Esophagus squamous epithelium (tissue), 4 donors: Measurements from ENCODE around the gene F11R.

ENCODE experiments used
- CTCF ChIP-seq, 6 experiments: fragments of 450-650 bp in 4 of 6; fragments of 200-600 bp in 2 of 6; sonication (generic) in 2 of 6; IDR thresholded peaks; one replicate each; pipeline ENCODE4 v1.5.1; 2016 to 2019; ENCODE audit warnings: antibody characterized with exemption in 6 of 6, mild to moderate bottlenecking in 4 of 6, moderate library complexity in 4 of 6
- POLR2A ChIP-seq, 4 donors: fragments of 450-650 bp; IDR thresholded peaks; one replicate each; pipeline ENCODE4 v1.6.1; 2017; ENCODE audit warnings: antibody characterized with exemption in 4 of 4, mild to moderate bottlenecking in 4 of 4, moderate library complexity in 3 of 4

GRCh38 chr1:161046605-161047228 lies 25.8 kb upstream of the F11R start:
- TF ChIP-seq POLR2A (IDR thresholded peaks at IDR 0.05) (no peak), CTCF (IDR thresholded peaks at IDR 0.05) (no peak)
